ENCODE results near the gene RBFOX2. TPM values are rescaled to one million over a fixed set of nuclear protein-coding genes. Genes with fewer than 3 reads are reported as not detected.

RBFOX2 gene
- total RNA-seq, 4 donors from 2014 or later, result 46.6 to 82.7 (median 62.1) TPM

DNA sequence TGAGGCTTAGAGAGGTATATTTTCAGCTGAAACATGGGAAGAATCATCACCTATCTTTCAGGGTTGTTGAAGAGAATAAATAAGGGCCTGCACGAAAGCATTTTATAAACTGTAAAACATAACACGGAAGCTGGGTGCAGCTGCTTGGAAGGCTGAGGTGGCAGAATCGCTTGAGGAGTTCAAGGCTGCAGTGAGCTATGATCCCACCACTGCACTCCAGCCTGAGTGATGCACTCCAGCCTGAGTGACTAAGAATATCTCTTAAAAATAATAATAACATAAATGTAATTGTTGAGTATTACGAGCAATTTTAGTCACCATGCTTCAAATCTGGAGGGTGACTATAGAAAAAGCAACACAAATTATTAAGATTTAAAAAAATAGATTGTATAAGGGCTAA is 16.3 kb downstream of the RBFOX2 start:
- Histone ChIP-seq H3K27ac (no peak overlapping the region), H3K27me3 (no peaks in the 10 kb centered on the region), H3K4me3 (no peak overlapping the region), H3K4me1 (peaks cover 55% of the 10 kb centered on the region), H3K36me3 (no peaks in the 10 kb centered on the region), H3K9me3 (no peaks in the 10 kb centered on the region)
- TF ChIP-seq, protein P1, sequence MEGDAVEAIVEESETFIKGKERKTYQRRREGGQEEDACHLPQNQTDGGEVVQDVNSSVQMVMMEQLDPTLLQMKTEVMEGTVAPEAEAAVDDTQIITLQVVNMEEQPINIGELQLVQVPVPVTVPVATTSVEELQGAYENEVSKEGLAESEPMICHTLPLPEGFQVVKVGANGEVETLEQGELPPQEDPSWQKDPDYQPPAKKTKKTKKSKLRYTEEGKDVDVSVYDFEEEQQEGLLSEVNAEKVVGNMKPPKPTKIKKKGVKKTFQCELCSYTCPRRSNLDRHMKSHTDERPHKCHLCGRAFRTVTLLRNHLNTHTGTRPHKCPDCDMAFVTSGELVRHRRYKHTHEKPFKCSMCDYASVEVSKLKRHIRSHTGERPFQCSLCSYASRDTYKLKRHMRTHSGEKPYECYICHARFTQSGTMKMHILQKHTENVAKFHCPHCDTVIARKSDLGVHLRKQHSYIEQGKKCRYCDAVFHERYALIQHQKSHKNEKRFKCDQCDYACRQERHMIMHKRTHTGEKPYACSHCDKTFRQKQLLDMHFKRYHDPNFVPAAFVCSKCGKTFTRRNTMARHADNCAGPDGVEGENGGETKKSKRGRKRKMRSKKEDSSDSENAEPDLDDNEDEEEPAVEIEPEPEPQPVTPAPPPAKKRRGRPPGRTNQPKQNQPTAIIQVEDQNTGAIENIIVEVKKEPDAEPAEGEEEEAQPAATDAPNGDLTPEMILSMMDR (IDR thresholded peaks at IDR 0.05), result no peak
- TF ChIP-seq EP300 (IDR thresholded peaks at IDR 0.05) (no peak), POLR2AphosphoS5 (IDR thresholded peaks at IDR 0.05) (no peak), POLR2A (IDR thresholded peaks at IDR 0.05) (no peak)
- WGBS, result 87% methylated on average over 4 of the region's 4 CpGs
- no peak for DNase-seq (ENCODE audit: low spot score in 2 of 2)

DNA sequence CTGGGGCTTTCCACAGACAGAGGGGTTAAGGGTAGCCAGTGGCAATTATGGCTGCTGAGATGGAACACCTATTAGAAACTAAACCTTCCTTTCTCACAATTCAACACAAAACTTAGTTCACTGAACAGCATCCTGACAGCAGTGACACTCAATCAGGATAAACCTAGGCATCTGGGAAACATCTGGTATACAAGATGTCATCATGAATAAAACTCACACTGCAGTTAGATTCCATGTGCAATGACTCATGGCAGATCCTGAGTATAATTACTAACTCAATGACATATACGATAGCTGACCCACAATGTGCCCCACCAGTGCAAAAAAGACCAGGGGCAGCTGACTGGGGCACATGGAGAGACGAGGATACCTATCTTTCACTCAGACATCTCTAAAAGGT is 17.7 kb downstream of the RBFOX2 start:
- Histone ChIP-seq H3K27ac (no peak overlapping the region), H3K4me3 (no peak overlapping the region), H3K4me1 (peaks cover 40% of the 10 kb centered on the region), H3K36me3 (no peaks in the 10 kb centered on the region), H3K9me3 (no peaks in the 10 kb centered on the region), H3K27me3 (no peaks in the 10 kb centered on the region)
- no peak for DNase-seq (ENCODE audit: low spot score in 2 of 2)
- TF ChIP-seq, protein P1 (IDR thresholded peaks at IDR 0.05), result no peak
- TF ChIP-seq POLR2AphosphoS5 (IDR thresholded peaks at IDR 0.05), result peak in 1 of 3 donors; percentile 78
- WGBS, result 59% methylated on average over 2 of the region's 2 CpGs

DNA sequence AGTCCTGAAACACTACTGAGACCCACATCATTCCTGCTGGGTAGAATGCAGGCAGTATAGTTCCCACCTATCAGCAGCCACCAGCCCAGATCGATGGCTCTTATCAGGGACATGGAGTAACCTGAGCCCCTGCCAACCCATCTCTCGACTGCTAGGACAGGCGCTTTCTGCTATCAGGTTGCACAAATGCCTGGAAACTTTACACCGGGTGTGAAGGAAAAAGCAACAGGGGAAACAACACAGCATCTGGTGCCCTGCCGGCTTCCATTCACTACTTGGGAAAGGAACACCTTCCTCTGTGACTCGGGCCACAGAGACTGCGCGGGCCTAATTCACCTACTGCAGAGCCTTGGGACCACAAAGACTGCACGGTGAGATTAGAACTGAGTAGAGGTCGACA is 18.5 kb downstream of the RBFOX2 start:
- Histone ChIP-seq H3K4me1 (peaks cover 33% of the 10 kb centered on the region), H3K27me3 (no peaks in the 10 kb centered on the region), H3K9me3 (no peaks in the 10 kb centered on the region), H3K27ac (no peak overlapping the region), H3K36me3 (no peaks in the 10 kb centered on the region), H3K4me3 (no peak overlapping the region)
- no peak for DNase-seq (ENCODE audit: low spot score in 2 of 2)
- 81% methylated on average over 10 of the region's 10 CpGs for WGBS
- TF ChIP-seq EP300 (IDR thresholded peaks at IDR 0.05), result no peak
- TF ChIP-seq, protein P1 (IDR thresholded peaks at IDR 0.05), result no peak
- TF ChIP-seq POLR2AphosphoS5 (IDR thresholded peaks at IDR 0.05), result no peak
- no peak for TF ChIP-seq POLR2A (IDR thresholded peaks at IDR 0.05)

DNA sequence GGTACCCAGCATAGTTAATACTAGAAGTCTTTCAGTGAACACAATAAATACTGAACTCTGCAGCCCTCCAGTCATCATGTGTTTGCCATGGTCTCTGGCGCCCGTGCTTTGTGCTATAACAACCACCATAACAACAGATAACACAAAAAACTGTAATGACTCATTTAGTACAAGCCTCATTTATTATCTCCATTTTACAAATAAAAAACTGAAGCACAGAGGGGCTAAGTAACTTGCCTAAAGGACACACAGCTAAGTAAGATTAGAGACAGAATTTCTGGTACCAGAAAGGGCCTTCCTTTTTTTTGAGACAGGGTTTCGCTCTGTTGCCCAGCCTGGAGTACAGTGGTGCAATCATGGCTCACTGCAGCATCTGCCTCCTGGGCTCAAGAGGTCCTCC is 19.5 kb downstream of the RBFOX2 start:
- H3K27me3 ChIP-seq, result no peaks in the 10 kb centered on the region
- peaks cover 26% of the 10 kb centered on the region for H3K4me1 ChIP-seq
- H3K36me3 ChIP-seq, result no peaks in the 10 kb centered on the region
- no peaks in the 10 kb centered on the region for H3K9me3 ChIP-seq
- H3K27ac ChIP-seq, result peak overlapping the region; percentile 5
- no peak overlapping the region for H3K4me3 ChIP-seq
- 57% methylated on average over 3 of the region's 3 CpGs for WGBS
- no peak for DNase-seq (ENCODE audit: low spot score in 2 of 2)
- no peak for TF ChIP-seq POLR2A (IDR thresholded peaks at IDR 0.05)

DNA sequence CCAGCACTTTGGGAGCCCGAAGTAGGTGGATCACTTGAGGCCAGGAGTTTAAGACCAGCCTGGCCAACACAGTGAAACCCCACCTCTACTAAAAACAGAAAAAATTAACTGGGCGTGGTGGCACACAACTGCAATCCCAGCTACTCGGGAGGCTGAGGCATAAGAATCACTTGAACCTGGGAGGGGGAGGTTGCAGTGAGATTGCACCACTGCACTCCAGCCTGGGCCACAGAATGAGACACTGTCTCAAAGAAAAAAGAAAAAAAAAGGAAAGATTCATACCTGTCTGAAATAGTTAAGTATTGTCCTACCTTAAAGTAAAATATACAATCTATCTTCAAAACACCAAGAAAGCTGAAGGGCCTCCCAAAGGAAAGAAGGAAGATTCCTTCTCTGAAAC is 20.1 kb downstream of the RBFOX2 start:
- Histone ChIP-seq H3K27me3 (no peaks in the 10 kb centered on the region), H3K9me3 (no peaks in the 10 kb centered on the region), H3K27ac (peak overlapping the region; percentile 7), H3K4me3 (no peak overlapping the region), H3K4me1 (peaks cover 26% of the 10 kb centered on the region), H3K36me3 (no peaks in the 10 kb centered on the region)
- WGBS, result 76% methylated on average over 3 of the region's 3 CpGs
- TF ChIP-seq, protein P1 (IDR thresholded peaks at IDR 0.05), result no peak
- no peak for TF ChIP-seq POLR2AphosphoS5 (IDR thresholded peaks at IDR 0.05)
- no peak for TF ChIP-seq EP300 (IDR thresholded peaks at IDR 0.05)
- no peak for TF ChIP-seq POLR2A (IDR thresholded peaks at IDR 0.05)
- DNase-seq (ENCODE audit: low spot score in 2 of 2), result no peak

DNA sequence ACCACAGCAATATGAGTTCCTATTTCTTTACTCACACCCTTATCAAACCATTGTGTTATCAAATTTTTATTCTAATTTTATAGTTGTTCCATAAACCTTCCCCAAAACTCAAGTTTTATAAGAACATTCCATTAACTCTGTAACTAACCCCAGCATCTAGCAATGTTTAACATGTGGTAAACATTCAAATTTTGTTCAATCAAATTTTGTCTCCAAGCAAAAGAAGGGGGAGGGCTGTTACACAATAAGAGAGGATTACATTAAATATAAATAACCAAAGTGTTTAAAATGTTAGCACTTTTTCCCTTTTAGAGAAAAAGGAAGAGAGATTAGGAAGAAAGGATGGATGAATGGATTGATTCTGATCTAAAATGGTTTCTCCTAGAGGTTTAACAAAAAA is 20.5 kb downstream of the RBFOX2 start:
- H3K4me3 ChIP-seq, result no peak overlapping the region
- H3K36me3 ChIP-seq, result no peaks in the 10 kb centered on the region
- peaks cover 26% of the 10 kb centered on the region for H3K4me1 ChIP-seq
- no peak for DNase-seq (ENCODE audit: low spot score in 2 of 2)
- H3K27me3 ChIP-seq, result no peaks in the 10 kb centered on the region
- no peak overlapping the region for H3K27ac ChIP-seq
- H3K9me3 ChIP-seq, result no peaks in the 10 kb centered on the region
- no peak for TF ChIP-seq POLR2A (IDR thresholded peaks at IDR 0.05)
- no peak for TF ChIP-seq POLR2AphosphoS5 (IDR thresholded peaks at IDR 0.05)
- no peak for TF ChIP-seq EP300 (IDR thresholded peaks at IDR 0.05)
- TF ChIP-seq, protein P1 (IDR thresholded peaks at IDR 0.05), result no peak
